Activated CD4-positive, alpha-beta T cell treated with anti-CD3 and anti-CD28 coated beads, Interleukin-2, amount 10 ng/mL, durations not matched to agents 24 days and 14 days (primary cell): ENCODE data around the gene STOX2. TPM values are rescaled to one million over a fixed set of nuclear protein-coding genes. Genes with fewer than 3 reads are reported as not detected.

Experiments used
- DNase-seq: peaks from one replicate; pipeline ENCODE4 v3.0.0; 2022
- H3K27ac Mint-ChIP-seq: one replicate; pipeline ENCODE4 v1.8.0; 2022; ENCODE audit warnings: mild to moderate bottlenecking, mixed read lengths
- H3K27me3 Mint-ChIP-seq: one replicate; pipeline ENCODE4 v1.8.0; 2022; ENCODE audit warnings: mixed read lengths
- H3K36me3 Mint-ChIP-seq: one replicate; pipeline ENCODE4 v1.8.0; 2022; ENCODE audit warnings: low read depth, mild to moderate bottlenecking, mixed read lengths
- H3K4me1 Mint-ChIP-seq: one replicate; pipeline ENCODE4 v1.8.0; 2021; ENCODE audit warnings: mixed read lengths
- H3K4me3 Mint-ChIP-seq: one replicate; pipeline ENCODE4 v1.8.0; 2022; ENCODE audit warnings: mild to moderate bottlenecking, moderate library complexity, mixed read lengths
- H3K9me3 Mint-ChIP-seq: one replicate; pipeline ENCODE4 v1.8.0; 2021; ENCODE audit warnings: mixed read lengths
- intact Hi-C: fragments of 100-400 bp; cut with micrococcal nuclease; formaldehyde crosslinking; loops from one replicate; pipeline ENCODE4 v1.15.1; 2023
- total RNA-seq: library from RNA; stranded (reverse); gene quantifications from 2 replicates; pipeline ENCODE4 v1.2.3, GENCODE V29; 2022

The STOX2 gene
- total RNA-seq, 1 donor from 2014 or later, result not detected

DNA sequence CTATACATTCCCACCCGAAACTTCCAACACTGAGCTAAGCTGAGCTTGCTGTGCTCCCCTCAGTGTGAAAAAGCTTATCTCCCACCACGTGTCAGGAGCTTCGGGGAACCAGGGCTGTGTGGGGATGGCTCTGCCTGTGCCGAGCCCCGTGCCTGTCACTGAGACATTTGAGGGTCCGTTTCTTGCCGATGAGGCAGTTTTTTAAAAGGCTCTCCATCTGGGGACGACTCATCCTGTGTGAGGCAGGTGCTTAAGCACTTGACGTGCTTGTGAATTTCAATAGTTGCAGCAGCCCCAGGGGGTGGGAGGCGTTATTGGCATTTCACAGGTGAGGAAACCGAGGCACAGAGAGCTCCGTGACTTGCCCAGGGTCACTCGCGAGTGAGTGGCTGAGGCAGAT is 151.8 kb downstream of the STOX2 start:
- H3K27ac Mint-ChIP-seq, result no peak overlapping the region
- DNase-seq, result no peak
- no peaks in the 10 kb centered on the region for H3K4me1 Mint-ChIP-seq
- H3K27me3 Mint-ChIP-seq, result peaks cover 2% of the 10 kb centered on the region
- H3K4me3 Mint-ChIP-seq, result no peak overlapping the region
- no peaks in the 10 kb centered on the region for H3K9me3 Mint-ChIP-seq
- intact Hi-C loops, result no loop called here
- no peaks in the 10 kb centered on the region for H3K36me3 Mint-ChIP-seq

DNA sequence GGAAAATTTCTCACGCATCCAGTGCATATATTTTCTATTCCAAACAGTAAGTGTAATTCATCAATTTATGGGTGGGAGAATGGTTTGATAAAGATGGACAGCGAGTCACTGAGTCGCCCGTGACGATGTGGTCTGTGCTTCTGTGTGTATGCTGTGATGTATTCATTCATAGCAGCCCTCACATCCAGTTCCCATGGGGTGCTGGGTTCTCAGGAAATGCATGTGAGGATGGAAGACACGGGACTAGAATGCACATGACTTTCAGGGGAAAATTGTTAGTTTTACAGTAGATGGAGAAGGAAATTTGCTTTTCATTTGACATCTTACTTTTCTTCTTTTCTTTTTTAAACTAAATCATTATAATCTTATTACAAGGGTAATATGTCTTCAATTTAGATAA is 152.9 kb downstream of the STOX2 start:
- H3K4me3 Mint-ChIP-seq, result no peak overlapping the region
- H3K36me3 Mint-ChIP-seq, result no peaks in the 10 kb centered on the region
- H3K4me1 Mint-ChIP-seq, result no peaks in the 10 kb centered on the region
- DNase-seq, result no peak
- intact Hi-C loops, result no loop called here
- H3K27me3 Mint-ChIP-seq, result peaks cover 2% of the 10 kb centered on the region
- no peaks in the 10 kb centered on the region for H3K9me3 Mint-ChIP-seq
- no peak overlapping the region for H3K27ac Mint-ChIP-seq

DNA sequence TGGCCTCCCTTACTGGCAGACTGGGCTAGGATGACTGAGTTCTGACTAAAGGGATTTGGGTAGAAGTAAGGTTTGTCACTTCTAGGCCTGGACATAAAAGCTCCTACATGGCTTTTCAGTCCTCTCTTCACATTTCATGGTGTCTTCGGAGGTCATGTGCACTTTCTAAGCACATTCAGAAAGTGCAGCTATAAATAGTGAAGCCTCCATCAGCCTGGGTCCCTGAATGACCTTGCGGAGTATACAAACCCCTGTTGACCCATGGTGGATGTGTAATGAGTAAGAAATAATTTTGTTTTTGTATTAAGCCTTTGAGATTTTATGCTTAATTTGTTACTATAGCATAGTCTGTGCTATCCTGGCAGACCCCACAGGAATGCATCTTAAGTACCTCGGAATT is 154.0 kb downstream of the STOX2 start:
- Mint-ChIP-seq H3K4me3 (no peak overlapping the region), H3K9me3 (no peaks in the 10 kb centered on the region), H3K27ac (no peak overlapping the region), H3K36me3 (no peaks in the 10 kb centered on the region), H3K4me1 (no peaks in the 10 kb centered on the region), H3K27me3 (peaks cover 2% of the 10 kb centered on the region)
- intact Hi-C loops, result no loop called here
- no peak for DNase-seq

DNA sequence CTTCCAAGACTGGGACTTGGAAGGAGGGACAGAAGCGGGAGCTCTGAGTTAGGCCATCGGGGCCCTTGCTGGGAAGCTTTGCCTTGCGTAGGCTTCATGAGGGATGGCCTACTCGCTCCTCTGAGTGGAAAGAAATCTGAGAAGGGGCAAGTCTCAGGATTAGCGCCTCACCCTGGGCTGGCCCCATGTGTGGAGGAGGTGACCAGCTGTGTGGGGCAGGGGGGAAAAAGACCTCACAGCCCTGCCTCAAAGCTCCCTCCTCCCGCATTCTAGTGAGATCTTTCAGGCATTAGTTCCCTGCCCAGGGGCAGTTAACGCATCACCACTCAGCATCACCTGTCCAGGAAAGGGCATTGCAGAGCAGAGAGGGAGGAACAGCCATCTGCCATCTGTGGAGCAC is 156.5 kb downstream of the STOX2 start:
- H3K4me3 Mint-ChIP-seq, result no peak overlapping the region
- H3K27me3 Mint-ChIP-seq, result no peaks in the 10 kb centered on the region
- no peak overlapping the region for H3K27ac Mint-ChIP-seq
- H3K36me3 Mint-ChIP-seq, result no peaks in the 10 kb centered on the region
- no peaks in the 10 kb centered on the region for H3K9me3 Mint-ChIP-seq
- no peaks in the 10 kb centered on the region for H3K4me1 Mint-ChIP-seq
- DNase-seq, result no peak
- intact Hi-C loops, result no loop called here

DNA sequence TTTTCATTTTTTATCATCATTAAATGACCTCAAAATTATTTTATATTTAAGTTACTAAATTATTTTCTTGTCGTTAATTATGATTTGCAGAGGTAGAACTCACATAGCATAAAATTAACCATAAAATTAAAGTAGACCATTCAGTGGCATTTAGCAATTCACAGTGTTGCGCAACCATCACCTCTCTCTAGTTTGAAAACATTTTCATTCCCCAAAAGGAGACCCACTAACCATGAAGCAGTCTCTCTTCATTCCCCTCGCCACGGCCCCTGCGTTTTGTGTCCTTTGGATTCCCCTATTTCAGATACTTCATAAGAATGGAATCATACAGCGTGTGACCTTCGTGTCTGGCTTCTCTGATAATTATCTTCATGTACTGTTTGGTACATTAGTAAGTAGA is 157.7 kb downstream of the STOX2 start:
- Mint-ChIP-seq H3K27me3 (peaks cover 2% of the 10 kb centered on the region), H3K4me3 (no peak overlapping the region), H3K27ac (no peak overlapping the region), H3K9me3 (no peaks in the 10 kb centered on the region), H3K4me1 (no peaks in the 10 kb centered on the region), H3K36me3 (no peaks in the 10 kb centered on the region)
- no peak for DNase-seq
- intact Hi-C loops, result no loop called here

DNA sequence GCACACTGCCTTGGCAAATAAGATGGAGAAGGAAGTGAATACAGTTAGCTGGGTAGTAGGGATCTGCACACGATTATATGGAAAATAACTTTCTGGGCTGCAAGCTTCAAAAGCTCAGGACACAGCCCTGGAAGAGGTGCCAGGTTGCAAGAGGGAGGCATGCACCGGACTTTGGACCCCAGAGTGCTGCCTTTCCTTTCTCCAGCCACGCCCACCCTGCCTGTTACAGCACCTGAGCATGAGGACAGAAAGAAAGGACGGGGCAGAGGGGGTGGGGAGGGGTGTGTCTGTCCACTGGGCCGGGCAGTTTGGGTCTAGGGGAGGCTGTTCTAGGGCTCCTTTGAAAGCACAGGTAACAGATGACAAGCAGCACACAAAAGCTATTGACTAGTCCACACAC is 159.8 kb downstream of the STOX2 start:
- intact Hi-C loops, result no loop called here
- H3K27me3 Mint-ChIP-seq, result peaks cover 2% of the 10 kb centered on the region
- H3K4me1 Mint-ChIP-seq, result no peaks in the 10 kb centered on the region
- no peaks in the 10 kb centered on the region for H3K9me3 Mint-ChIP-seq
- no peak for DNase-seq
- H3K36me3 Mint-ChIP-seq, result no peaks in the 10 kb centered on the region
- H3K4me3 Mint-ChIP-seq, result no peak overlapping the region
- no peak overlapping the region for H3K27ac Mint-ChIP-seq

DNA sequence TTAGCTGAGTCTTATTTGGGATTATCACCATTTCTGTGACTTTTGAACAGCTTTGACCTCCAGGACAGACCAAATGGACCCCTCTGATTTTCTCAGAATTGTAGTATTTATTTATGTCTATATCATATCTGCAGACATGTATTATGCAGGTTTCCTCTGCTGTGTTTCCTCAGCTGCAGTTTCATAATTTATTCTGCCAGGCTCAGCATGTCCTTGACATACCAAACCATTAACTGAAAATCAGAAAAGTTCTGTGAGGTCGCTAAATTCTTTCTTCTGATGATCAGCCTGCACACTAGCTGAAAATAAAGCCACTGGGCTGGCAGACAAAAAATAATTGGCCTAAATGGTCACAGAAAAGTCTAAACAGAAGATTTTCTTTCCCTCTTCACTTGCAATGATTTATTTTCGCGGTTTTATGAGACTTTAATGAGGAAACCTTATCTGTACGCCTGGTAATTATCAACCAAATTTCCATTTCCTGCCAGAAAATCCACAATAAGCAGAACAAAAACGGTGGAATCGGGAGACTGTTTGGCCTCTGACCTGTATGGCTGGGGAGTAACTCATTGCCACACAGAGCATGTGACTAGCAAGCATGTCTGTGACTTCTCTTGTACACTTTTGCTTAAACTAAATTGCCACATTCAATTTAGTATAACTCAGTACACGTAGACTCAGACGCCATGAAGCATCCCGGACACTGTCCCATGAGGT is 161.6 kb downstream of the STOX2 start:
- H3K27ac Mint-ChIP-seq, result no peak overlapping the region
- H3K27me3 Mint-ChIP-seq, result peaks cover 4% of the 10 kb centered on the region
- H3K9me3 Mint-ChIP-seq, result no peaks in the 10 kb centered on the region
- H3K4me1 Mint-ChIP-seq, result no peaks in the 10 kb centered on the region
- DNase-seq, result no peak
- no peak overlapping the region for H3K4me3 Mint-ChIP-seq
- no peaks in the 10 kb centered on the region for H3K36me3 Mint-ChIP-seq
- intact Hi-C loops, result no loop called here

DNA sequence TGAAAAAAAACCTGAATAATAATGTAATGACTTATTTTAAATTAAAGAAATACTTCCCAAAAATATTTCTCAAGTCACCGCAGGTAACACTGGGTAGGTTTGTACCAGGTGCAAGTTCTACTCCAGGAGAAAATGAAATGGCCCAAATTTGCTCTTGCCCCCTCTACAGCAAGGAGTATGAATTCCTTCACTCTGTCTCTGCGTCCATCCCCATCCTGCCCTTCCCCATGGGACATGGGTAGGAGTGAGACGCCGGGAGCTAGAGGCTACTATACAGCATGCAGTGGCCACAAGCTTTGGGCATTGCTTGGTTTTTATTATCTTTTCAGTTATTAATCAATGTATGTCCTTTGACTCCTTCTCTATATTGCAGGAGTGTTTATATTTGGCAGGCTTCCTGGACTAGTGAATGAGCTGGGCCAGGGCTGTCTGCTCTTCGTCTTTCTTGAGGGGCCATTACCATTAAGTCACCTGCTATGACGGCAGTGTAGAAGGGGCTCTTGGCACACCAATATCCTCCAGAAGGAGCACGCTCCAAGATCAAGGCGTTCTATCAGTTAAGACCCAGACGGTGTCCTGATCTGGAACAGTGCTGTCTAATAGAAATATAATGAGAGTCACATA is 162.9 kb downstream of the STOX2 start:
- Mint-ChIP-seq H3K36me3 (no peaks in the 10 kb centered on the region), H3K4me3 (no peak overlapping the region), H3K27me3 (peaks cover 10% of the 10 kb centered on the region), H3K9me3 (no peaks in the 10 kb centered on the region), H3K27ac (no peak overlapping the region), H3K4me1 (no peaks in the 10 kb centered on the region)
- intact Hi-C loops, result no loop called here
- DNase-seq, result no peak

Other genes starting within 250 kb of the STOX2 start
- gene RWDD4, start 246.1 kb upstream of the STOX2 start, total RNA-seq, result 27.3 and 31.5 TPM in 2 replicates
- gene TRAPPC11, start 246.0 kb upstream of the STOX2 start, total RNA-seq, result 26.3 and 33.4 TPM in 2 replicates